ENCODE data around the gene TNRC6A. TPM values are rescaled to one million over a fixed set of nuclear protein-coding genes. Genes with fewer than 3 reads are reported as not detected.

The TNRC6A gene
- total RNA-seq (2011; cell fraction: chromatin; rRNA removed; ENCODE audit: low replicate concordance) = 77.7 and 239 TPM in 2 replicates
- total RNA-seq (2011; cell fraction: nucleolus; rRNA removed) = 50.4 and 82.1 TPM in 2 replicates
- total RNA-seq (2011; cell fraction: nucleoplasm; rRNA removed) = 101 and 163 TPM in 2 replicates
- 14.1 and 22.3 TPM in 2 replicates for total RNA-seq (2014; rRNA removed)
- total RNA-seq (2014; rRNA removed; fragmentation: Illumina TruSeq; extraction: Trizol) = 23.8 and 24.5 TPM in 2 replicates
- 27.0 and 32.1 TPM in 2 replicates for total RNA-seq (2015; rRNA removed; fragmentation: Illumina TruSeq; extraction: Trizol)
- total RNA-seq (2021) = 27.2 and 28.8 TPM in 2 replicates
- polyA plus RNA-seq (2011; rRNA removed) = 30.0 and 35.1 TPM in 2 replicates
- polyA plus RNA-seq (2011; cell fraction: cytosol; rRNA removed) = 23.6 and 25.6 TPM in 2 replicates
- polyA plus RNA-seq (2011; cell fraction: nucleus; rRNA removed) = 91.0 and 105 TPM in 2 replicates
- 16.5 and 19.6 TPM in 2 replicates for polyA plus RNA-seq (2012)
- polyA plus RNA-seq (2014; fragmentation: Illumina TruSeq; extraction: Trizol) = 23.5 and 31.0 TPM in 2 replicates
- polyA plus RNA-seq (2014; fragmentation: Nextera tagmentation; extraction: Ambion mirVana) = 1 to 10 TPM; 3.4 to 4.6 TPM
- polyA plus RNA-seq (2014; rRNA removed) = 23.3 and 26.6 TPM in 2 replicates
- 58.6 and 67.8 TPM in 2 replicates for polyA minus RNA-seq (2011; rRNA and poly(A)+ RNA removed)
- polyA minus RNA-seq (2011; cell fraction: cytosol; rRNA and poly(A)+ RNA removed) = 15.6 and 17.5 TPM in 2 replicates
- polyA minus RNA-seq (2011; cell fraction: nucleus; rRNA and poly(A)+ RNA removed) = 51.7 and 77.9 TPM in 2 replicates
- Bru-seq, nascent RNA = percentile 88 among the genes with signal in this experiment
- percentile 94 among the genes with signal in this experiment for BruChase-seq, experiment 1, labeled RNA remaining after a 2-hour chase
- percentile 94 among the genes with signal in this experiment for BruChase-seq, experiment 2, labeled RNA remaining after a 6-hour chase
- long read RNA-seq, experiment 1, full-length matches to known transcripts = 3 of 59 reads
- long read RNA-seq, experiment 1, partial matches to known transcripts = 28 of 59 reads
- long read RNA-seq, experiment 1, other reads (novel, unspliced or antisense) = 28 of 59 reads
- long read RNA-seq, experiment 2, partial matches to known transcripts = 12 of 14 reads
- long read RNA-seq, experiment 2, other reads (novel, unspliced or antisense) = 2 of 14 reads
- long read RNA-seq, experiment 3, partial matches to known transcripts = 5 of 7 reads
- long read RNA-seq, experiment 3, other reads (novel, unspliced or antisense) = 1 of 7 reads

GRCh38 chr16:24729243-24729950 lies at the start of gene TNRC6A:
TNRC6A (plus strand) TSS chr16:24729651; CDS start chr16:24729842, 191 bp downstream.
- CTCF ChIA-PET (ENCODE audit: low intra/inter-chr PET ratio) = interaction anchor here (0.6 to 0.7 kb wide), 2 partner anchors 504 to 514 kb away, joined by 3 to 6 read pairs; no protein-coding TSS in a partner anchor
- ATAC-seq (peak; percentile 97), FAIRE-seq (peak; percentile 58), DNase-seq (ENCODE audit: extremely low read depth in 1 of 4, low spot score in 3 of 4) (peak; percentile 93 to 95 (median 94))
- H3K4me2 ChIP-seq (ENCODE audit: insufficient read depth, low read length) = peak within 1 kb of the TSS; percentile 85
- no peaks in the 10 kb centered on the region for H3K9me1 ChIP-seq (ENCODE audit: control insufficient read depth, insufficient read depth, low read length)
- in situ Hi-C loops (cut with MboI) (no loop called here), intact Hi-C loops (cut with micrococcal nuclease) (no loop called here)
- peaks cover 0 to 12% of the 10 kb centered on the region in 2 experiments; a peak in 3 of 5 replicates for H3K4me1 ChIP-seq (replicated peaks in 1 of 2; ENCODE audit: control insufficient read depth in 2 of 2, insufficient read depth in 2 of 2, low read length in 2 of 2)
- H3K36me3 ChIP-seq (ENCODE audit: control insufficient read depth, insufficient read depth, low read length) = peaks cover 35% of the 10 kb centered on the region
- peak within 1 kb of the TSS; percentile 71 to 96 for H3K9ac ChIP-seq (ENCODE audit: insufficient read depth in 1 of 2, low read depth in 2 of 2, low read length in 2 of 2)
- WGBS (ENCODE audit: insufficient coverage, low coverage, missing lambda C conversion rate) = under 1% methylated on average over 19 of the region's 78 CpGs
- peaks cover 51% of the 10 kb centered on the region for H3K79me2 ChIP-seq (ENCODE audit: control insufficient read depth, insufficient read depth, low read length)
- H2AFZ ChIP-seq (ENCODE audit: low read depth, low read length) = peak within 1 kb of the TSS; percentile 99
- no peaks in the 10 kb centered on the region for H3K27me3 ChIP-seq (ENCODE audit: control insufficient read depth in 2 of 2, insufficient read depth in 2 of 2, low read length in 2 of 2)
- H3K9me3 ChIP-seq (replicated peaks; ENCODE audit: control insufficient read depth, insufficient read depth, low read depth, low read length) = no peaks in the 10 kb centered on the region
- peak within 1 kb of the TSS; percentile 89 for H3K27ac ChIP-seq (ENCODE audit: extremely low read depth, low read depth, low read length)
- peak within 1 kb of the TSS; percentile 92 for H3K4me3 ChIP-seq
- no peaks in the 10 kb centered on the region for H4K20me1 ChIP-seq (replicated peaks; ENCODE audit: control insufficient read depth, insufficient read depth, low read length)
- POLR2A ChIA-PET = interaction anchor here (0.6 to 1.7 kb wide), 5 partner anchors 9 to 422 kb away, joined by 3 to 5 read pairs (median 4); no protein-coding TSS in a partner anchor
- BruUV-seq (replicated peaks) = no TSS peak
- TF ChIP-seq FOXK1 (CRISPR knock-in tag; IDR thresholded peaks at IDR 0.05; ENCODE audit: borderline replicate concordance) = no peak
- peak; percentile 80; the same call in 1 of the 2 replicates for TF ChIP-seq SIN3B (IDR thresholded peaks at IDR 0.05; ENCODE audit: low read depth)
- peak; percentile 66 for TF ChIP-seq TBP (optimal IDR thresholded peaks at IDR 0.05; ENCODE audit: low read depth, low read length)
- peak; percentile 81 for TF ChIP-seq HCFC1 (IDR thresholded peaks at IDR 0.05; ENCODE audit: low read depth, low read length)
- peak; percentile 86; the same call in 1 of the 2 replicates for TF ChIP-seq PHF8 (IDR thresholded peaks at IDR 0.05; ENCODE audit: borderline replicate concordance, low read length)
- TF ChIP-seq TRIM24 (IDR thresholded peaks at IDR 0.05) = 0 out of 4 replicates have a peak, but pooled peaks of 1 of the 2 experiments have one; percentile 33
- TF ChIP-seq ZNF395 (CRISPR knock-in tag; IDR thresholded peaks at IDR 0.05) = peak; percentile 56; the same call in 1 of the 2 replicates
- peak; percentile 85 for TF ChIP-seq GATAD2B (IDR thresholded peaks at IDR 0.05; ENCODE audit: borderline replicate concordance)
- TF ChIP-seq PCBP1 (IDR thresholded peaks at IDR 0.05; ENCODE audit: low read depth, low read length, poor library complexity, severe bottlenecking) = peak; percentile 35
- TF ChIP-seq PHF20 (IDR thresholded peaks at IDR 0.05; ENCODE audit: partially characterized antibody) = peak; percentile 84
- no peak for TF ChIP-seq ILK (tag; IDR thresholded peaks at IDR 0.05; ENCODE audit: borderline replicate concordance, low read depth)
- TF ChIP-seq TRIM28 (IDR thresholded peaks at IDR 0.05) = no peak
- TF ChIP-seq EGR1 (conservative IDR thresholded peaks at IDR 0.05) = no peak
- TF ChIP-seq KDM5B (IDR thresholded peaks at IDR 0.05; ENCODE audit: insufficient replicate concordance, low read depth, low read length) = peak; percentile 88
- no peak for TF ChIP-seq BRF1 (IDR thresholded peaks at IDR 0.05; ENCODE audit: borderline replicate concordance, extremely low read depth, insufficient read length)
- TF ChIP-seq ZNF384 (IDR thresholded peaks at IDR 0.05; ENCODE audit: low read depth, low read length) = peak; percentile 93
